GM23338 (cell line): Measurements from ENCODE around the gene HCN2. TPM values are rescaled to one million over a fixed set of nuclear protein-coding genes. Genes with fewer than 3 reads are reported as not detected.

Source experiments
- ATAC-seq: fragments of 200-7000 bp; cut with Tn5 transposase; 3 replicates; pipeline ENCODE4 v1.9.1; 2020
- DNase-seq: peaks from one replicate; pipeline ENCODE4 v3.0.0-alpha.2; 2015; ENCODE audit warnings: low spot score
- H2AFZ ChIP-seq: fragments of 200-600 bp; sonication (generic); 2 replicates; pipeline ENCODE4 v1.8.0; 2016; ENCODE audit warnings: antibody characterized with exemption, mild to moderate bottlenecking, moderate library complexity
- H3F3A ChIP-seq: fragments of 200-600 bp; sonication (generic); replicated peaks from 2 replicates; pipeline ENCODE4 v1.8.0; 2017; ENCODE audit warnings: antibody characterized with exemption, mixed run types, low read depth
- H3K27ac ChIP-seq: fragments of 200-600 bp; sonication (generic); 2 replicates; pipeline ENCODE4 v1.6.1; 2016; ENCODE audit warnings: low read depth
- H3K27me3 ChIP-seq: fragments of 200-600 bp; sonication (generic); 2 replicates; pipeline ENCODE4 v1.8.0; 2016; ENCODE audit warnings: mild to moderate bottlenecking, mixed run types, moderate library complexity; ENCODE audit not compliant: insufficient read depth
- H3K36me3 ChIP-seq: fragments of 200-600 bp; sonication (generic); 2 replicates; pipeline ENCODE4 v1.8.0; 2016; ENCODE audit warnings: mild to moderate bottlenecking; ENCODE audit not compliant: insufficient read depth
- H3K4me1 ChIP-seq: fragments of 200-600 bp; sonication (generic); 2 replicates; pipeline ENCODE4 v1.8.0; 2016; ENCODE audit warnings: mild to moderate bottlenecking, moderate library complexity; ENCODE audit not compliant: insufficient read depth
- H3K4me2 ChIP-seq: fragments of 200-600 bp; sonication (generic); 2 replicates; pipeline ENCODE4 v1.7.1; 2017; ENCODE audit warnings: mixed run types
- H3K4me3 ChIP-seq: fragments of 200-600 bp; sonication (generic); 2 replicates; pipeline ENCODE4 v1.6.1; 2016; ENCODE audit warnings: mixed run types
- H3K79me2 ChIP-seq: fragments of 200-600 bp; sonication (generic); replicated peaks from 2 replicates; pipeline ENCODE4 v1.8.0; 2017; ENCODE audit warnings: mild to moderate bottlenecking; ENCODE audit not compliant: insufficient read depth
- H3K9me2 ChIP-seq: fragments of 200-600 bp; sonication (generic); 2 replicates; pipeline ENCODE4 v1.8.0; 2017; ENCODE audit not compliant: insufficient read depth
- H4K20me1 ChIP-seq: fragments of 200-600 bp; sonication (generic); replicated peaks from 2 replicates; pipeline ENCODE4 v1.8.0; 2017; ENCODE audit warnings: mild to moderate bottlenecking; ENCODE audit not compliant: insufficient read depth
- H3K27ac Mint-ChIP-seq: 2 replicates; pipeline ENCODE4 v1.8.0; 2020; ENCODE audit warnings: inconsistent platforms, mild to moderate bottlenecking, moderate library complexity, mixed read lengths
- H3K27me3 Mint-ChIP-seq: 3 replicates; pipeline ENCODE4 v1.8.0; 2022; ENCODE audit warnings: low read depth, mild to moderate bottlenecking, moderate library complexity, mixed read lengths, inconsistent platforms; ENCODE audit not compliant: insufficient read depth, poor library complexity
- H3K36me3 Mint-ChIP-seq: 3 replicates; pipeline ENCODE4 v1.8.0; 2021; ENCODE audit warnings: low read depth, mild to moderate bottlenecking, inconsistent platforms, moderate library complexity, mixed read lengths
- H3K4me1 Mint-ChIP-seq: 3 replicates; pipeline ENCODE4 v1.8.0; 2020; ENCODE audit warnings: mild to moderate bottlenecking, inconsistent platforms, mixed read lengths
- H3K4me3 Mint-ChIP-seq: 3 replicates; pipeline ENCODE4 v1.8.0; 2021; ENCODE audit warnings: moderate library complexity, mild to moderate bottlenecking, inconsistent platforms, mixed read lengths
- H3K9me3 Mint-ChIP-seq: 3 replicates; pipeline ENCODE4 v1.8.0; 2020; ENCODE audit warnings: moderate library complexity, mild to moderate bottlenecking, inconsistent platforms, mixed read lengths
- CREB1 ChIP-seq: fragments of 250-450 bp; sonication (Bioruptor Pico); IDR thresholded peaks from 2 replicates; pipeline ENCODE4 v1.5.0; 2020; ENCODE audit warnings: low read depth, mild to moderate bottlenecking, moderate library complexity
- EZH2 ChIP-seq: fragments of 200-600 bp; sonication (generic); IDR thresholded peaks from one replicate; pipeline ENCODE4 v1.8.0; 2017; ENCODE audit warnings: antibody characterized with exemption, mild to moderate bottlenecking, low read depth; ENCODE audit not compliant: unreplicated experiment
- EZH2phosphoT487 ChIP-seq: fragments of 200-600 bp; sonication (generic); IDR thresholded peaks from one replicate; pipeline ENCODE4 v1.8.1; 2018; ENCODE audit warnings: antibody characterized with exemption; ENCODE audit not compliant: unreplicated experiment
- JUNB ChIP-seq: IDR thresholded peaks from one replicate; pipeline ENCODE4 v1.6.1; 2016; ENCODE audit warnings: antibody characterized with exemption; ENCODE audit not compliant: unreplicated experiment
- NANOG ChIP-seq: IDR thresholded peaks from 2 replicates; pipeline ENCODE4 v1.6.1; 2016; ENCODE audit warnings: antibody characterized with exemption, borderline replicate concordance
- POLR2AphosphoS5 ChIP-seq: IDR thresholded peaks from 2 replicates; pipeline ENCODE4 v1.6.1; 2016; ENCODE audit warnings: antibody characterized with exemption, low read depth
- STAT1 ChIP-seq: IDR thresholded peaks from one replicate; pipeline ENCODE4 v1.6.1; 2016; ENCODE audit warnings: antibody characterized with exemption; ENCODE audit not compliant: unreplicated experiment
- ZNF114 ChIP-seq: fragments of 250-450 bp; sonication (Bioruptor Pico); IDR thresholded peaks from 2 replicates; pipeline ENCODE4 v1.5.0; 2020; ENCODE audit warnings: mild to moderate bottlenecking, moderate library complexity
- polyA plus RNA-seq: library from polyadenylated mRNA; unstranded; fragments of >200 nt; fragmentation: Nextera tagmentation; extraction: Ambion mirVana; gene quantifications from 2 replicates; pipeline ENCODE4 v1.2.1, GENCODE V29; 2016
- total RNA-seq: library from RNA; depleted of rRNA; stranded (reverse); fragments of >200 nt; shearing (Covaris generic); gene quantifications from 2 replicates; pipeline ENCODE4 v1.2.3, GENCODE V29; 2014
- TF ChIP-seq, protein P1 (sequence below), 2 experiments: fragments of 200-600 bp in 1 of 2; sonication (generic) in 1 of 2; conservative IDR thresholded peaks; 2 replicates each; pipeline versions ENCODE4 v1.5.1 to v1.6.1; 2016 to 2017; ENCODE audit warnings: antibody characterized with exemption in 2 of 2, low read depth in 2 of 2, mild to moderate bottlenecking in 2 of 2, moderate library complexity in 1 of 2
- TF ChIP-seq, protein P2 (sequence below): IDR thresholded peaks from one replicate; pipeline ENCODE4 v1.6.1; 2018; ENCODE audit warnings: antibody characterized with exemption; ENCODE audit not compliant: unreplicated experiment

HCN2 gene
- total and polyA plus RNA-seq, 2 experiments from 2014 or later: 0.06 to 2.9 TPM

DNA sequence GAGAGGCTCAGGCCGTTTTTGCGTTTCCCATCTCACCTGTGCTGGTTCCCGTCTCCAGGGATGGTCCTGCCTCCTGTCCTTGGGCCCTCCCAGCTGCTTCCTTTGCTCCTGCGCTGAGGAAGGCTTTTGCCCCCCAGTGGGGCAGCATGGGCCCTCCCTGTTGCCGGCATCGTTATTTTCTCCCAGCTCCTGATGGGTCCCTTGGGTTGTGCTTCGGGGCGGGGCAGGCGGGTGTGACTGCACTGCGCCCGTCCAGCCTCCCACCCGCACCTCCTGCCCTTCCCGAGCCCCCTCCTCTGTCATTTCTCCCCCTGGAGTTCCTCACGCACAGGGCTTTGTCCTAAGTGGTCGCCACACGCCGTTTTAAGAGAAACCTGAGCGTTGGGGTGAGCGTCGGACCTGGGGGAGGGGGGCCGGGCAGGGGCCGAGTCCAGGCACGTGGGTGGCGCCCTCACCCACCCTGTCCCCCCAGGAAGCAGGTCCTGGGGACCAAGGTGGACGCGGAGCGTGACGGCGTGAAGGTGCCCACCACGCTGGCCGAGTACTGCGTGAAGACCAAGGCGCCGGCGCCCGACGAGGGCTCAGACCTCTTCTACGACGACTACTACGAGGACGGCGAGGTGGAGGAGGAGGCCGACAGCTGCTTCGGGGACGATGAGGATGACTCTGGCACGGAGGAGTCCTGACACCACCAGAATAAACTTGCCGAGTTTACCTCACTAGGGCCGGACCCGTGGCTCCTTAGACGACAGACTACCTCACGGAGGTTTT, 48.6 kb upstream of the HCN2 start:
- H3K4me1 ChIP-seq: no peaks in the 10 kb centered on the region

GRCh38 chr19:541699-542098, 48.0 kb upstream of the HCN2 start:
- Mint-ChIP-seq H3K27ac (no peak overlapping the region), H3K4me1 (no peaks in the 10 kb centered on the region)
- H3K27ac ChIP-seq: no peak overlapping the region
- TF ChIP-seq ZNF114: no peak
- TF ChIP-seq NANOG: no peak
- TF ChIP-seq, protein P1, sequence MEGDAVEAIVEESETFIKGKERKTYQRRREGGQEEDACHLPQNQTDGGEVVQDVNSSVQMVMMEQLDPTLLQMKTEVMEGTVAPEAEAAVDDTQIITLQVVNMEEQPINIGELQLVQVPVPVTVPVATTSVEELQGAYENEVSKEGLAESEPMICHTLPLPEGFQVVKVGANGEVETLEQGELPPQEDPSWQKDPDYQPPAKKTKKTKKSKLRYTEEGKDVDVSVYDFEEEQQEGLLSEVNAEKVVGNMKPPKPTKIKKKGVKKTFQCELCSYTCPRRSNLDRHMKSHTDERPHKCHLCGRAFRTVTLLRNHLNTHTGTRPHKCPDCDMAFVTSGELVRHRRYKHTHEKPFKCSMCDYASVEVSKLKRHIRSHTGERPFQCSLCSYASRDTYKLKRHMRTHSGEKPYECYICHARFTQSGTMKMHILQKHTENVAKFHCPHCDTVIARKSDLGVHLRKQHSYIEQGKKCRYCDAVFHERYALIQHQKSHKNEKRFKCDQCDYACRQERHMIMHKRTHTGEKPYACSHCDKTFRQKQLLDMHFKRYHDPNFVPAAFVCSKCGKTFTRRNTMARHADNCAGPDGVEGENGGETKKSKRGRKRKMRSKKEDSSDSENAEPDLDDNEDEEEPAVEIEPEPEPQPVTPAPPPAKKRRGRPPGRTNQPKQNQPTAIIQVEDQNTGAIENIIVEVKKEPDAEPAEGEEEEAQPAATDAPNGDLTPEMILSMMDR (conservative IDR thresholded peaks at IDR 0.05; ENCODE audit: low read depth in 2 of 2): no peak
- TF ChIP-seq POLR2AphosphoS5: no peak
- no peak for TF ChIP-seq EZH2
- no peak for TF ChIP-seq EZH2phosphoT487
- no peak for TF ChIP-seq STAT1
- TF ChIP-seq JUNB: no peak
- no peak for TF ChIP-seq CREB1 (CRISPR knock-in tag)
- TF ChIP-seq, protein P2, sequence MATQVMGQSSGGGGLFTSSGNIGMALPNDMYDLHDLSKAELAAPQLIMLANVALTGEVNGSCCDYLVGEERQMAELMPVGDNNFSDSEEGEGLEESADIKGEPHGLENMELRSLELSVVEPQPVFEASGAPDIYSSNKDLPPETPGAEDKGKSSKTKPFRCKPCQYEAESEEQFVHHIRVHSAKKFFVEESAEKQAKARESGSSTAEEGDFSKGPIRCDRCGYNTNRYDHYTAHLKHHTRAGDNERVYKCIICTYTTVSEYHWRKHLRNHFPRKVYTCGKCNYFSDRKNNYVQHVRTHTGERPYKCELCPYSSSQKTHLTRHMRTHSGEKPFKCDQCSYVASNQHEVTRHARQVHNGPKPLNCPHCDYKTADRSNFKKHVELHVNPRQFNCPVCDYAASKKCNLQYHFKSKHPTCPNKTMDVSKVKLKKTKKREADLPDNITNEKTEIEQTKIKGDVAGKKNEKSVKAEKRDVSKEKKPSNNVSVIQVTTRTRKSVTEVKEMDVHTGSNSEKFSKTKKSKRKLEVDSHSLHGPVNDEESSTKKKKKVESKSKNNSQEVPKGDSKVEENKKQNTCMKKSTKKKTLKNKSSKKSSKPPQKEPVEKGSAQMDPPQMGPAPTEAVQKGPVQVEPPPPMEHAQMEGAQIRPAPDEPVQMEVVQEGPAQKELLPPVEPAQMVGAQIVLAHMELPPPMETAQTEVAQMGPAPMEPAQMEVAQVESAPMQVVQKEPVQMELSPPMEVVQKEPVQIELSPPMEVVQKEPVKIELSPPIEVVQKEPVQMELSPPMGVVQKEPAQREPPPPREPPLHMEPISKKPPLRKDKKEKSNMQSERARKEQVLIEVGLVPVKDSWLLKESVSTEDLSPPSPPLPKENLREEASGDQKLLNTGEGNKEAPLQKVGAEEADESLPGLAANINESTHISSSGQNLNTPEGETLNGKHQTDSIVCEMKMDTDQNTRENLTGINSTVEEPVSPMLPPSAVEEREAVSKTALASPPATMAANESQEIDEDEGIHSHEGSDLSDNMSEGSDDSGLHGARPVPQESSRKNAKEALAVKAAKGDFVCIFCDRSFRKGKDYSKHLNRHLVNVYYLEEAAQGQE: no peak

More for the DNA sequence above, 48.6 kb upstream of the HCN2 start:
- no peaks in the 10 kb centered on the region; the same call in none of the 2 replicates for H4K20me1 ChIP-seq
- H3K36me3 ChIP-seq: no peaks in the 10 kb centered on the region; the same call in 1 of the 2 replicates
- peaks cover 24% of the 10 kb centered on the region for H3K36me3 Mint-ChIP-seq
- ATAC-seq (no peak), DNase-seq (no peak)
- H3K9me3 Mint-ChIP-seq: no peaks in the 10 kb centered on the region; the same call in 2 of the 3 replicates
- H3K27ac Mint-ChIP-seq: no peak overlapping the region
- no peak overlapping the region for H3K4me3 ChIP-seq
- H3K27me3 Mint-ChIP-seq: peaks cover 1% of the 10 kb centered on the region
- no peak overlapping the region for H2AFZ ChIP-seq
- H3F3A ChIP-seq: 0 out of 2 replicates have a peak, but pooled peaks cover 9% of the 10 kb centered on the region
- H3K9me2 ChIP-seq: no peaks in the 10 kb centered on the region
- no peak overlapping the region for H3K27ac ChIP-seq
- H3K4me1 Mint-ChIP-seq: no peaks in the 10 kb centered on the region
- no peaks in the 10 kb centered on the region; the same call in 1 of the 2 replicates for H3K79me2 ChIP-seq
- TF ChIP-seq EZH2 (no peak), EZH2phosphoT487 (no peak), ZNF114 (no peak), JUNB (no peak)
- no peak overlapping the region for H3K4me2 ChIP-seq
- H3K27me3 ChIP-seq: no peaks in the 10 kb centered on the region
- no peak overlapping the region for H3K4me3 Mint-ChIP-seq

More at GRCh38 chr19:541699-542098, 48.0 kb upstream of the HCN2 start:
- DNase-seq (no peak), ATAC-seq (no peak)
- Histone ChIP-seq H3K79me2 (no peaks in the 10 kb centered on the region; the same call in 1 of the 2 replicates), H3K4me1 (no peaks in the 10 kb centered on the region), H3K4me3 (no peak overlapping the region), H4K20me1 (no peaks in the 10 kb centered on the region; the same call in none of the 2 replicates), H3K36me3 (no peaks in the 10 kb centered on the region), H3F3A (0 out of 2 replicates have a peak, but pooled peaks cover 9% of the 10 kb centered on the region), H3K4me2 (no peak overlapping the region), H3K27me3 (no peaks in the 10 kb centered on the region), H3K9me2 (no peaks in the 10 kb centered on the region), H2AFZ (no peak overlapping the region)
- Mint-ChIP-seq H3K9me3 (no peaks in the 10 kb centered on the region; the same call in 2 of the 3 replicates), H3K36me3 (peaks cover 20% of the 10 kb centered on the region), H3K27me3 (peaks cover 1% of the 10 kb centered on the region), H3K4me3 (no peak overlapping the region)
